Cardiac fibroblast (primary cell): ENCODE measurements around the gene NCAM1.
"Not testable (repeated sequence)": the region's sequence is repeated elsewhere in the genome, so short reads cannot be mapped to it uniquely, and the experiment has no call there.

Experiments
- DNase-seq, 2 donors: peaks; one replicate each; pipeline versions ENCODE4 v3.0.0 to v3.0.0-alpha.2; 2010; ENCODE audit warnings: low read depth in 2 of 2
- H3K4me3 ChIP-seq, 2 donors: replicated peaks in 1 of 2; 1 replicate in 1 of 2; 2 replicates in 1 of 2; pipeline ENCODE4 v1.5.1; 2011; ENCODE audit warnings: low read depth in 2 of 2, low read length in 2 of 2, mild to moderate bottlenecking in 2 of 2, moderate library complexity in 1 of 2
- TF ChIP-seq, protein P1 (sequence below): IDR thresholded peaks from one replicate; pipeline ENCODE4 v1.5.1; 2011; ENCODE audit warnings: low read depth, mild to moderate bottlenecking, low read length, inconsistent platforms

The NCAM1 gene

GRCh38 chr11:113048820-113049768 is 87.9 kb downstream of the NCAM1 start:
- H3K4me3 ChIP-seq = no peak overlapping the region
- TF ChIP-seq, protein P1, sequence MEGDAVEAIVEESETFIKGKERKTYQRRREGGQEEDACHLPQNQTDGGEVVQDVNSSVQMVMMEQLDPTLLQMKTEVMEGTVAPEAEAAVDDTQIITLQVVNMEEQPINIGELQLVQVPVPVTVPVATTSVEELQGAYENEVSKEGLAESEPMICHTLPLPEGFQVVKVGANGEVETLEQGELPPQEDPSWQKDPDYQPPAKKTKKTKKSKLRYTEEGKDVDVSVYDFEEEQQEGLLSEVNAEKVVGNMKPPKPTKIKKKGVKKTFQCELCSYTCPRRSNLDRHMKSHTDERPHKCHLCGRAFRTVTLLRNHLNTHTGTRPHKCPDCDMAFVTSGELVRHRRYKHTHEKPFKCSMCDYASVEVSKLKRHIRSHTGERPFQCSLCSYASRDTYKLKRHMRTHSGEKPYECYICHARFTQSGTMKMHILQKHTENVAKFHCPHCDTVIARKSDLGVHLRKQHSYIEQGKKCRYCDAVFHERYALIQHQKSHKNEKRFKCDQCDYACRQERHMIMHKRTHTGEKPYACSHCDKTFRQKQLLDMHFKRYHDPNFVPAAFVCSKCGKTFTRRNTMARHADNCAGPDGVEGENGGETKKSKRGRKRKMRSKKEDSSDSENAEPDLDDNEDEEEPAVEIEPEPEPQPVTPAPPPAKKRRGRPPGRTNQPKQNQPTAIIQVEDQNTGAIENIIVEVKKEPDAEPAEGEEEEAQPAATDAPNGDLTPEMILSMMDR = no peak
- peak; percentile 16 to 26 for DNase-seq

DNA sequence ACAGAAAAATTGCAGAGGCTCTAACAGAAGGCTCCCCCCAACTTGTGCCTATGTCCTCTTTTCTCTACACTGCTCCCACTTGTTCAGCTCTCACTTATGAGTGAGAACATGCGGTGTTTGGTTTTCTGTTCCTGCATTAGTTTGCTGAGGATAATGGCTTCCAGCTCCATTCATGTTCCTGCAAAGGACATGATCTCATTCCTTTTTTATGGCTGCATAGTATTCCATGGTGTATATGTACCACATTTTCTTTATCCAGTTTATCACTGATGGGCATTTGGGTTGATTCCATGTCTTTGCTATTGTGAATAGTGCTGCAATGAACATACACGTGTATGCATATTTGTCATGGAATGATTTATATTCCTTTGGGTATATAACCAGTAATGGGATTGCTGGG is 91.8 kb downstream of the NCAM1 start:
- not testable (repeated sequence) for H3K4me3 ChIP-seq, DNase-seq

GRCh38 chr11:113057038-113057437 is 95.8 kb downstream of the NCAM1 start:
- DNase-seq = no peak
- TF ChIP-seq, protein P1 = no peak
- no peak overlapping the region for H3K4me3 ChIP-seq

- H3K4me3 ChIP-seq = no peak overlapping the region
- no peak for DNase-seq
- TF ChIP-seq, protein P1 = no peak
These were observed 98.3 kb downstream of the NCAM1 start for GRCh38 chr11:113059548-113059947.

GRCh38 chr11:113065330-113065729 is 104.1 kb downstream of the NCAM1 start:
- DNase-seq = no peak
- no peak overlapping the region for H3K4me3 ChIP-seq
- TF ChIP-seq, protein P1 = no peak

DNA sequence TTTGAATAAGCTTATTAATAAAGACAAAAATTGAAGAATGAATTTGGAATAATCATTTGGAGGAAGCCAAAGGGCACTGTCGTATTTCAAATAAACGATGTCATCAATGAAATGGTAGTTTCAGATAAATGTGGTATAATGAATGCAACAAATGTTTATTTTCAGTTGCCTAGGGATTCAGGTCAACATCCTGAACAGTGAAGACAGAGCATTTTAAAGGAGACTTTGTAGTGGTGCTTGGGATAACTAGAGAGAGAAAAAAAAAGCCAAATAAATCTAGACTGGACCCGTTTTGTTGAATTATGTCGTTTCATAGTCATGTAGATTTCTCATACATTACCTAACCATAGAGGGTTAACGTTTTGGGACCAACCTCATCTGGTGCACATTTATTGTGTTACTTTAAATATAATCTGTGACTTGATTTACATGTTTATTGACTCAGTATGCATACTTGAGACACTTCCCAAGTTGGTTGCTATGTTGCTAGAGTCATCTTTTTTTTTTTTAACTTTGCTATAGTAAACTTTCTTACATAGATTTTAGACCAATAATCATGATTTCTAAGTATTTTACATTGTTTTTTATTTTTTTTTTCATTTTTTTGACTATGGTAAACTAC is 111.1 kb downstream of the NCAM1 start:
- no peak overlapping the region for H3K4me3 ChIP-seq
- TF ChIP-seq, protein P1 = no peak
- DNase-seq = no peak

DNA sequence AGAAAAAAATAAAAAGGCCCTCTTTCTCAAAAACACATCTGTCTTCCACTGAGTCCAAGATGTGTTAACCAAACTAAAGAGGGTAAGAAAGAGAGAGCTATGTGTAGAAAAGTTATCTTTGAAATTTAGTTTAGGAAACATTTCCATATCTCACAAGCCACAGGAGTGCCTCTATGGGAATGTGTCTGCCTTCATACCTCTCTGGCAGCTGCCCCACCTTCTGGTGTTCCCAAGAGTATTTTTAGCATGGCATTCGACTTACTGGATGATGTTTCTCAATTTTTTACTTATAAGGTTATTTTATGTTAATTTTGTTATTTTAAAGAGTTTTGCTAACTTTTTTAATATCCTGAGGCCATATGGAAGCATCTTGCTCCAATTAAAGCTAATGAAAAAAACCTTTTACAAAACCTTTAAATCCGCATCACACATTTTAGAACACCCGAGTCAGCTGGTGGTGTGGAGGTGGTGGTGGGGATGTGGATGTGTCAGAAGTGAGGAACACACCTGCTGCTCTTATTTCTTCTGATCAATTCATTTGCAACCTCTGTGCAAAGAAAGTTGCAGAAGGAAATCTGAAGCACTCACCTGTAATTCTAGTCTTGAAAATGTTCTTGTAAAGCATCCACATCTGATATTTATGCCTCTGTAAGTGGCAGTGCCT is 112.2 kb downstream of the NCAM1 start:
- H3K4me3 ChIP-seq = no peak overlapping the region
- DNase-seq = no peak
- TF ChIP-seq, protein P1 = no peak
